GM12878 (cell line): ENCODE measurements around the gene GTPBP1. TPM values are rescaled to one million over a fixed set of nuclear protein-coding genes. Genes with fewer than 3 reads are reported as not detected.

Experiments used
- ATF2 ChIP-seq: IDR thresholded peaks from 2 replicates; pipeline ENCODE4 v1.6.1; 2012; ENCODE audit warnings: low read length, inconsistent platforms
- BHLHE40 ChIP-seq, 2 experiments: fragments of 450-650 bp in 1 of 2; IDR thresholded peaks; 2 replicates each; pipeline ENCODE4 v1.6.1; 2011 to 2017; ENCODE audit warnings: low read depth in 2 of 2, borderline replicate concordance in 1 of 2, improper control_type of control experiment in 1 of 2, low read length in 1 of 2, mild to moderate bottlenecking in 1 of 2
- CBX3 ChIP-seq: fragments of 200-600 bp; sonication (generic); IDR thresholded peaks from 2 replicates; pipeline ENCODE4 v1.6.1; 2016; ENCODE audit warnings: low read depth, borderline replicate concordance
- CEBPB ChIP-seq, 2 experiments: fragments of 150-350 bp in 1 of 2; IDR thresholded peaks; 2 replicates each; pipeline ENCODE4 v1.6.1; 2012 to 2014; ENCODE audit warnings: low read depth in 2 of 2, low read length in 2 of 2, borderline replicate concordance in 1 of 2, inconsistent platforms in 1 of 2
- CHD4 ChIP-seq: fragments of 200-600 bp; sonication (generic); IDR thresholded peaks from 2 replicates; pipeline ENCODE4 v1.6.1; 2016; ENCODE audit warnings: mild to moderate bottlenecking
- CREB1 ChIP-seq: IDR thresholded peaks from 2 replicates; pipeline ENCODE4 v1.6.1; 2012; ENCODE audit warnings: low read depth, mild to moderate bottlenecking, inconsistent platforms
- EZH2 ChIP-seq: IDR thresholded peaks from 2 replicates; pipeline ENCODE4 v1.6.1; 2012; ENCODE audit warnings: low read depth, mild to moderate bottlenecking, control low read depth, inconsistent platforms, low read length, borderline replicate concordance; ENCODE audit not compliant: control insufficient read depth
- HSF1 ChIP-seq: fragments of 150-350 bp; IDR thresholded peaks from 2 replicates; pipeline ENCODE4 v1.6.1; 2014; ENCODE audit warnings: mild to moderate bottlenecking, low read depth, low read length
- IKZF2 ChIP-seq, 2 experiments: fragments of 450-650 bp; IDR thresholded peaks; 2 replicates each; pipeline ENCODE4 v1.6.1; 2017; ENCODE audit warnings: mild to moderate bottlenecking in 2 of 2, moderate library complexity in 2 of 2
- MEF2B ChIP-seq: fragments of 450-650 bp; IDR thresholded peaks from 2 replicates; pipeline ENCODE4 v1.6.1; 2018; ENCODE audit warnings: mild to moderate bottlenecking, moderate library complexity; ENCODE audit not compliant: partially characterized antibody, poor library complexity, severe bottlenecking
- NRF1 ChIP-seq: conservative IDR thresholded peaks from 2 replicates; pipeline ENCODE4 v1.6.1; 2011; ENCODE audit warnings: mild to moderate bottlenecking, low read depth, low read length, improper control_type of control experiment
- POLR2AphosphoS5 ChIP-seq: IDR thresholded peaks from 2 replicates; pipeline ENCODE4 v1.6.1; 2011; ENCODE audit warnings: mild to moderate bottlenecking, low read length, inconsistent platforms
- SMAD5 ChIP-seq: IDR thresholded peaks from 2 replicates; pipeline ENCODE4 v1.6.1; 2016; ENCODE audit warnings: antibody characterized with exemption, low read depth
- SREBF2 ChIP-seq: IDR thresholded peaks from 2 replicates; pipeline ENCODE4 v1.6.1; 2012; ENCODE audit warnings: mild to moderate bottlenecking, low read length
- SUPT20H ChIP-seq: IDR thresholded peaks from 2 replicates; pipeline ENCODE4 v1.6.1; 2011; ENCODE audit warnings: low read depth, mild to moderate bottlenecking, low read length, moderate library complexity, borderline replicate concordance; ENCODE audit not compliant: control insufficient read depth
- TAF1 ChIP-seq: IDR thresholded peaks from 2 replicates; pipeline ENCODE4 v1.6.1; 2011; ENCODE audit warnings: mild to moderate bottlenecking, low read depth, low read length, borderline replicate concordance
- TCF3 ChIP-seq: IDR thresholded peaks from 2 replicates; pipeline ENCODE4 v1.6.1; 2012; ENCODE audit warnings: low read depth, mild to moderate bottlenecking, low read length, borderline replicate concordance; ENCODE audit not compliant: insufficient read depth
- YY1 ChIP-seq: IDR thresholded peaks from 2 replicates; pipeline ENCODE4 v1.6.1; 2011; ENCODE audit warnings: low read depth, mild to moderate bottlenecking, low read length
- ZZZ3 ChIP-seq: IDR thresholded peaks from 2 replicates; pipeline ENCODE4 v1.6.1; 2011; ENCODE audit warnings: low read depth; ENCODE audit not compliant: control insufficient read depth, insufficient read length
- polyA plus RNA-seq, 11 experiments: library from polyadenylated mRNA; depleted of rRNA in 4 of 11; unstranded in 6 of 11; stranded (reverse) in 5 of 11; fragments of >200 nt; fragmentation: Nextera tagmentation in 4 of 11; fragmentation: Illumina TruSeq in 1 of 11; extraction: Ambion mirVana in 4 of 11; extraction: Trizol in 1 of 11; gene quantifications; 1 replicate in 1 of 11; 2 replicates in 10 of 11; pipeline versions ENCODE4 v1.2.1 to v1.2.3, GENCODE V29; 2011 to 2016; ENCODE audit warnings: inconsistent platforms in 2 of 11, missing spikeins in 2 of 11, low read depth in 1 of 11
- total RNA-seq, 4 experiments: library from RNA; depleted of rRNA in 3 of 4; stranded (reverse); fragments of >200 nt in 3 of 4; fragmentation: Illumina TruSeq in 1 of 4; extraction: Trizol in 1 of 4; gene quantifications; 2 replicates each; pipeline versions ENCODE4 v1.2.1 to v1.2.3, GENCODE V29; 2013 to 2021
- TF ChIP-seq, protein P1 (sequence below): fragments of 450-650 bp; IDR thresholded peaks from 2 replicates; pipeline ENCODE4 v1.6.1; 2017; ENCODE audit warnings: borderline replicate concordance
- TF ChIP-seq, protein P2 (sequence below): fragments of 450-650 bp; formaldehyde crosslinking; IDR thresholded peaks from 2 replicates; pipeline ENCODE4 v1.4.0; 2020; ENCODE audit warnings: mild to moderate bottlenecking, moderate library complexity

GTPBP1 gene
- total and polyA plus RNA-seq, 10 of the 15 experiments (the other 5 are each of a cell fraction or from before 2014, with no cell fraction given): 0.89 to 63.1 (median 34.2) TPM

DNA sequence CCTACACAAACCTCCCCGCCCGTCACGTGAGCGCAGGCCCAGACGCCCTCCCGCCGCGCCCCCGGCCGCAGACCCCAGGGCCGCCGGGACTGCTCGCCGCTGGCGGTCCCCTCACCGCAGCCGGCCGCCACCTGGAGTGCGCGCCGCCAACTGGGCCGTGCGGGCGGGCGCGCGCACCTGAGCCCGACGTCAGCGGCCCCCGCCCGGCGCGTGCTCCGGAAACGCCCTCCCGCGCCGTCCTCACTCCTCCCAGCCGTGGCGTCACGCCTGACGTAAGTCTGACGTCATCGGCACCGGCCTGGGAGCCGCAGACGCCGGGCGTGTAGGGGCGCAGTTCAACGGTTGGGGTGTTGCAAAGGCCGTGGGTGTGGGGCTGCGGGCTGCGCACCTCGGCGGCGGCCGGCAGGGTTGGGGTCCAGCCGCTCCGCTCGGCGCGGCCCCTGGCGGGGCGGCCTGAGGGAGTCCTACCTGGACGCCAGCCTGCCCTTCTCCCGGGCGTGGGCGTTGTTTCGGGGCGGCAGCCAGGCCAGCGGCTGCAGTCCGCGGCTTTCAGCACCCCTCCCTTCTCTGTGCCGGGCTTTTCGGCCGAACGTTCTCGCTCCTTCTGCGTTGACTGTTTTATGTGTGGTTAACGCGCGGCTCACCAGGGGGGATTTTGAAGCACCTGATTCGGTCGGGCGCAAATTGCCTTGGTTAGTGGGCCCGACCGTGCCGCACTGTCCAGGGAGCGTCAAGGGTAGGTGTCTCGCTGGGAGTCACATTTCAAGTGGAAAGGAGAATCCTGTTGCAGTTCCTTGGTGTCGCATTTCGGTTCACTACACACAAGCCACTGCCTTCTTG is 4.7 kb upstream of the GTPBP1 start, which contains the start of gene JOSD1 (continued):
- TF ChIP-seq, protein P1, sequence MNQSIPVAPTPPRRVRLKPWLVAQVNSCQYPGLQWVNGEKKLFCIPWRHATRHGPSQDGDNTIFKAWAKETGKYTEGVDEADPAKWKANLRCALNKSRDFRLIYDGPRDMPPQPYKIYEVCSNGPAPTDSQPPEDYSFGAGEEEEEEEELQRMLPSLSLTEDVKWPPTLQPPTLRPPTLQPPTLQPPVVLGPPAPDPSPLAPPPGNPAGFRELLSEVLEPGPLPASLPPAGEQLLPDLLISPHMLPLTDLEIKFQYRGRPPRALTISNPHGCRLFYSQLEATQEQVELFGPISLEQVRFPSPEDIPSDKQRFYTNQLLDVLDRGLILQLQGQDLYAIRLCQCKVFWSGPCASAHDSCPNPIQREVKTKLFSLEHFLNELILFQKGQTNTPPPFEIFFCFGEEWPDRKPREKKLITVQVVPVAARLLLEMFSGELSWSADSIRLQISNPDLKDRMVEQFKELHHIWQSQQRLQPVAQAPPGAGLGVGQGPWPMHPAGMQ: no peak
- TF ChIP-seq MEF2B (peak; percentile 30), IKZF2 (IDR thresholded peaks at IDR 0.05) (peak; percentile 45 to 59; a peak in 3 of 4 replicates), EZH2 (no peak), NRF1 (no peak; the same call in 1 of the 2 replicates), BHLHE40 (IDR thresholded peaks at IDR 0.05; ENCODE audit: borderline replicate concordance in 1 of 2, low read depth in 2 of 2, low read length in 1 of 2) (peak; percentile 93 to 99), ATF2 (peak; percentile 89), POLR2AphosphoS5 (peak; percentile 73; the same call in 1 of the 2 replicates), CBX3 (no peak), SMAD5 (peak; percentile 45; the same call in 1 of the 2 replicates), TAF1 (peak; percentile 45; the same call in 1 of the 2 replicates), HSF1 (peak; percentile 94), TCF3 (peak; percentile 77; the same call in 1 of the 2 replicates), CREB1 (peak; percentile 99), CHD4 (no peak), CEBPB (IDR thresholded peaks at IDR 0.05; ENCODE audit: borderline replicate concordance in 1 of 2, low read depth in 2 of 2, low read length in 2 of 2) (no peak), SREBF2 (no peak), YY1 (peak; percentile 31), SUPT20H (no peak), ZZZ3 (no peak)
- TF ChIP-seq, protein P2, sequence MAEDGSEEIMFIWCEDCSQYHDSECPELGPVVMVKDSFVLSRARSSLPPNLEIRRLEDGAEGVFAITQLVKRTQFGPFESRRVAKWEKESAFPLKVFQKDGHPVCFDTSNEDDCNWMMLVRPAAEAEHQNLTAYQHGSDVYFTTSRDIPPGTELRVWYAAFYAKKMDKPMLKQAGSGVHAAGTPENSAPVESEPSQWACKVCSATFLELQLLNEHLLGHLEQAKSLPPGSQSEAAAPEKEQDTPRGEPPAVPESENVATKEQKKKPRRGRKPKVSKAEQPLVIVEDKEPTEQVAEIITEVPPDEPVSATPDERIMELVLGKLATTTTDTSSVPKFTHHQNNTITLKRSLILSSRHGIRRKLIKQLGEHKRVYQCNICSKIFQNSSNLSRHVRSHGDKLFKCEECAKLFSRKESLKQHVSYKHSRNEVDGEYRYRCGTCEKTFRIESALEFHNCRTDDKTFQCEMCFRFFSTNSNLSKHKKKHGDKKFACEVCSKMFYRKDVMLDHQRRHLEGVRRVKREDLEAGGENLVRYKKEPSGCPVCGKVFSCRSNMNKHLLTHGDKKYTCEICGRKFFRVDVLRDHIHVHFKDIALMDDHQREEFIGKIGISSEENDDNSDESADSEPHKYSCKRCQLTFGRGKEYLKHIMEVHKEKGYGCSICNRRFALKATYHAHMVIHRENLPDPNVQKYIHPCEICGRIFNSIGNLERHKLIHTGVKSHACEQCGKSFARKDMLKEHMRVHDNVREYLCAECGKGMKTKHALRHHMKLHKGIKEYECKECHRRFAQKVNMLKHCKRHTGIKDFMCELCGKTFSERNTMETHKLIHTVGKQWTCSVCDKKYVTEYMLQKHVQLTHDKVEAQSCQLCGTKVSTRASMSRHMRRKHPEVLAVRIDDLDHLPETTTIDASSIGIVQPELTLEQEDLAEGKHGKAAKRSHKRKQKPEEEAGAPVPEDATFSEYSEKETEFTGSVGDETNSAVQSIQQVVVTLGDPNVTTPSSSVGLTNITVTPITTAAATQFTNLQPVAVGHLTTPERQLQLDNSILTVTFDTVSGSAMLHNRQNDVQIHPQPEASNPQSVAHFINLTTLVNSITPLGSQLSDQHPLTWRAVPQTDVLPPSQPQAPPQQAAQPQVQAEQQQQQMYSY (CRISPR knock-in tag): peak; percentile 62; the same call in 1 of the 2 replicates
